Superior temporal gyrus (tissue), 1 donor: ENCODE results near the gene SLC9A7.
"Not testable (repeated sequence)": the region's sequence is repeated elsewhere in the genome, so short reads cannot be mapped to it uniquely, and the experiment has no call there.

Experiments
- DNase-seq: peaks from one replicate; pipeline ENCODE4 v3.0.0-alpha.2; 2016; ENCODE audit errors: extremely low spot score

Gene SLC9A7

DNA sequence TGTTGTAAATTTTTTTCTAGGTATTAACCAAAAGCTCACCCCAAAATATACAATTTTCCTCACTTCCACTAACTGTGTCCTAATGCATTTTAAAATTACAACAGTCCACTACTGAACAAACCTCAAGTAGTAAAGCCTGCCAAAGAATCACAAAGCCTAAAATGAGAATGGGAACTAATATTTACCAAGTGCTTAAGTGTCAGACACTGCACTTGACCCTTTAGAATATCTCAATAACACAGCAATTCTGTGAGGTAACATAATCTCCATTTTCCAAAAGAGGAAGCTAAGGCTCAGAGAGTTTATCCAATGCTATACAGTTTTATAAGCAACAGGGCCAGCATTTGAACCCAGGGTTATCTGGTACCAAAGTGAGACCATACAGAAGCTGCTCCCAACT lies 4.9 kb downstream of the SLC9A7 start:
- no peak for DNase-seq

DNA sequence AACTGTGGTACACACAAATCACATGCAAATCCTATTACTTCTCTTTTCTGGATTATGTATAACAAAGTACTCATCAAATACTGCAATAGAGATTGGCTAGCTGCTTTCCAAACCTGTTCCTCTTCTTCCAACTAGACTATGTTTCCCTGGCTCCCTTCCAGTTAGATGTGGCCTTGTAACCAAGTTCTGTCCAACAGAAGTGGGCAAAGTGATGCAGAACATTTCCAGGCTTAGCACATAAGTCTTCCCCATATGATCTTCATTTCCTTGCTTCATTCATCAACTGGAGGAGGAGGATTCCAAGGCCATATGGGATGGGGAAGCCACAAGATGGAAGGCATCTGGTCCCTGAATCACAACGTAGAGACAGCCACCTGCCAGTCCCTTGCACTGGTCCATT lies 8.0 kb downstream of the SLC9A7 start:
- no peak for DNase-seq

DNA sequence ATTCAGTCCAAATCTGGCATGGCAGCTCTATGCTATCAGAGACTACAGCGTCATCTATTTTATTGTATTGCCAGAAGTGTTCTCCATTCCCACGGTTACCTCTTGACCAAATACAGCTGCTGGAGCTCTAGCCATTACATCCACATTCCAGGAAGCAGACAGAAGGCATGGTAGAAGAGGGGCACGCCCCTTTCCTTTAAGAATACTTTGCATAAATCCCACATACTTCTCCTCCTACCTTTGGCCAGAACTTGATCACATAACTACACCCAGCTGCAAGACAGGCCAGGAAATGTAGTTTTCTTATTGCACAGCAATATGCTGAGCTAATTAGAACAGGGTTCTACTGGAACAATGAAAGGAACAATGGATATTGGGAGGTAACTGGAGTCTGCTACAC lies 14.9 kb downstream of the SLC9A7 start:
- DNase-seq, result no peak

DNA sequence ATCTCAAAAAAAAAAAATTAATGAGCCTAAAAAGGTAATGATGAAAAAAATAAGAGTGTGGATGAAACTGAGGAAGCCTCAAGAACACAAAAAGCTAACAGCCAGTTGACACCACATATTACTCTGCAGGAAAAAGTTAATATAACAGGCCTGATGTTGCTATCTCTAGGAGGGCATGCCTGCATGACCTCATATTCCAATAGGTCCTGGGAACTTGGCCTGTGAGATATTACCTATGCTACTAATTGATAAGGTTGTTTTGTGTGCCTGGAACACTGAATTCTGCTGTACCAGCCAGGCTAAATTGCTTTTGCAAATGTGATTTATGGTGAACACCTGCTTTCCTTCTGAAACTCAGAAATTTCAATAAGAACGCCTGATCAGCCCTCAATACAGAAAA lies 15.9 kb downstream of the SLC9A7 start:
- DNase-seq, result no peak

DNA sequence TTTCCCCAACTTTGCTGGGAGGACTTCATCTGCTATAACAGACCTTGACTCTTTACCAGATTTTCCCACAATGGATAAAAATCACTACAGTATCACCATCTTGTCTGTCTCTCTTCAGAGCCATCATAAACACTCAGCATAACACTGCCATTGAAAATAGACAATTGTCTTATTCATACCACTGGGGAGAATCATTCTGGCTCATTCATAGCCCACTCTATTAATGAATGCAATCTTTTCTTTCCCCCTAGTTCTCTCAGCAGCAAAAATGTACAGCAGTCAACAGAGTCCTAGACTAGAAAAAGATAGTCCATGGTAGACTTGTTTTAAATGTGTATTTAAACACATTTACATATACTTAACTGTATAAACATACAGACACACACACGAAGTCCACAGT lies 19.2 kb downstream of the SLC9A7 start:
- peak; percentile 11 for DNase-seq

DNA sequence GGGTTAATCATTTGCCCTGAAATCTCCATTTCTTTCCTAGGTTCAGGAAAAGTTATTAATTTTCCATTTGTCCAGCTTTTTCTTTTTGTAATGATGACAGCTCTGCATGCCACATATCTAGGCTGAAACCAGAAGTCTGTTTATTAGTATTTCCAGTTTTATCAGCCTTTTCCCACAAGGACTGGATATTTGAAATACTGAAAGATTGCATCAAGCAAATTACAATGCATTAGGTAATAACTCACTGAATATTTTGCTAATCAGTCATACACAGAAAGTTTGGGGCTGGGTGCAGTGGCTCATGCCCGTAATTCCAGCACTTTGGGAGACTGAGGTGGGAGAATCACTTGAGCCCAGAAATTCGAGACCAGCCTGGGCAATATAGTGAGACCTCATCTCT lies 21.5 kb downstream of the SLC9A7 start:
- DNase-seq, result no peak

DNA sequence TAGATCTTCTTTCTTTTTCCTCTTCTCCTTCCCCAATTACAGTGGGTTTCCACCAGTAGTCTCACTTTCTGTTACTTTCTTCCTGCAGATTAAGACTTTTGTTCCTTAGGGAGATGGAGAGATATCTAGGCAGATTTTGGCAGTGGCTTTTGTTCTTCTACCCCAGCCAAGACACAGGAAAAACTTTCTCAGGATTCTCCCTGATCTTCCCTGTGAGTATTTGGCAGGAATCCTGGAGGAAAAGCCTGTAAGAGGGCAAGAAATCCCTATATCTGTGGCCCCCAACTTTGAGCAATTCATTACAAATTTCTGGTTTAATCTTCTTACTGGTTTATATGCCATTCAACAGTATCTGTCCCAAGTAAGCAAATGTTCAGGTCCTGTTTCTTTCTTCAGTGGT lies 21.9 kb downstream of the SLC9A7 start:
- no peak for DNase-seq

DNA sequence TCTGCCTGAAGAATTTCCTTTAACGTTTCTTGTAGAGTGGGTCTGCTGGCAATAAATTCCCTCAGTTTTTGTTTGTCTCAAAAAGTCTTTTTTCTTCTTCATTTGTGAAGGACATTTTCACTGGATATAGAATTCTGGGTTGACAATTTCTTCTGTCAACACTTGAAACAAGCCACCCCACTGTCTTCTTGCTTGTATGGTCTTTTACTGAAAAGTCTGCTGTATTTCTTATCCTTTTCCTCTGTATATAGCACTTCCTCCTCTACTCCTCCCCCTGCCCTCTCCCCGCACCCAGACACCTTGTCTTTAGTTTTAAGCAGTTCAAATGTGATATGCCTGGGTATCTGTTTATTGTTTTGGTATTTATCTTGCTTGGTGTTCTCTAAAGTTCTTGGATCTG lies 23.3 kb downstream of the SLC9A7 start:
- no peak for DNase-seq

DNA sequence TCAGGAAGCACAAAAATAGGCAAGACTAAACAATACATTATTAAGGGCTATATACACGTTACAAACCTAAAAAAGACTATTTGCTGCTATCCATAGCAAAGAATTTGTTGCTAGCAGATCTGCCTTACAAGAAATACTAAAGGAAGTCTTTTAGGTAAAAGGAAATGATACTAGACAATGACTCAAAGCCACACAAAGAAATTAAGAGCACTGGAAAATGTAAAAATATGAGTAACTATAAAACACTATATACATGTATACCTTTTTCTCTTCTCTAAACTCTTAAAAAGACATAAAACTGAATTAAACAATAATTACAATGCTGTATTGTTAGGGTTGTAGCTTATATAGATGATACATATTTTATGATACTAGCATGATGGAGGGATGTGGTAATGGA lies 25.7 kb downstream of the SLC9A7 start:
- DNase-seq, result no peak

DNA sequence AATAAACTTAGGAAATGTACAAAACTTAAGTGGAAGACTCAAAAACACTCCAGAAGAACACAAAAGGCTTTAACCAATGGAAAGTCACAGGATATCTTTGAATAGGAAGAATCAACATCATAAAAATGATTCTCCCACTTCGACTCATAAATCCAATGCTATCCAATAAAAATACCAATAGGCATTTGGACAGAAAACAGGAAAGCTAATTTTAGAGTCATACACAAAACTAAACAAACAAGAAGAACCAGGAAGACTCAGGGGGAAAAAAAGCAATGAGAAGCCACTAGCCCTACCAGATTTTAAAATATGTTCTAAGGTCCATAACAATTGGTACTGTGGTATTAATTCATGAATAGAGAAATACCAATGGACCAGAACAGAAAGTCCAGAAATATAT lies 28.2 kb downstream of the SLC9A7 start:
- DNase-seq, result no peak

DNA sequence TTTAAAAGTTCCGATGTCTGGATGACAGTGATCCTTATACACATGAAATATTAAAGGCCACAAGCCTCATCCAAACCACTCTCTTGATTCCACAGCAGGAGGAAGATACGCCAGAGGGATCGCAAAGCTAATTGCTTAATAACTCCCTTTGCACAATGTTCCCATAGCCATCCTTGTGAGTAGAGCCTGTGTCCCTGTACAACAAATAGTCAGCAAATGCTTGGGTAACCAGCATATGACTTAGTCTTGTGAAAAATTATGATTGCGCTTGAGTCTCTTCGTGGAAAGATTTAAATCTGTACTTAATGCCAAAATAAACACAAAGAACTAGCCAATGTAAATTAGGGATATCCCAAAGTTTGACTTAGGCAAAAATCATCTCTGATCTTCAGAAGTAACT lies 31.5 kb downstream of the SLC9A7 start:
- no peak for DNase-seq

DNA sequence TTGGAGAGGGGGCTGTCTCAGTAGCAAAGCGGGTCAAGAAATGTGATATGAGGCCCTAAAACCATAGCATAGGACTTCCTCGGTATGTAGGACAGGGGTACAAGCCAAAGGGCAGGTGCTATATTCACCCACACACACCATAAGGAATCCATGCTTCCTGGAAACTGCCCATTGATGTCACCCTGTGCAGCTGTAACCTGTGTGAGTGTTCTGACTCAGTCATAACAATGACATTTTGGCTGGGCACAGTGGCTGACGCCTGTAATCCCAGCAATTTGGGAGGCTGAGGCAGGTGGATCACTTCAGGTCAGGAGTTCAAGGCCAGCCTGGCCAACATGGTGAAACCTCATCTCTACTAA lies 35.4 kb downstream of the SLC9A7 start:
- DNase-seq, result not testable (repeated sequence)

DNA sequence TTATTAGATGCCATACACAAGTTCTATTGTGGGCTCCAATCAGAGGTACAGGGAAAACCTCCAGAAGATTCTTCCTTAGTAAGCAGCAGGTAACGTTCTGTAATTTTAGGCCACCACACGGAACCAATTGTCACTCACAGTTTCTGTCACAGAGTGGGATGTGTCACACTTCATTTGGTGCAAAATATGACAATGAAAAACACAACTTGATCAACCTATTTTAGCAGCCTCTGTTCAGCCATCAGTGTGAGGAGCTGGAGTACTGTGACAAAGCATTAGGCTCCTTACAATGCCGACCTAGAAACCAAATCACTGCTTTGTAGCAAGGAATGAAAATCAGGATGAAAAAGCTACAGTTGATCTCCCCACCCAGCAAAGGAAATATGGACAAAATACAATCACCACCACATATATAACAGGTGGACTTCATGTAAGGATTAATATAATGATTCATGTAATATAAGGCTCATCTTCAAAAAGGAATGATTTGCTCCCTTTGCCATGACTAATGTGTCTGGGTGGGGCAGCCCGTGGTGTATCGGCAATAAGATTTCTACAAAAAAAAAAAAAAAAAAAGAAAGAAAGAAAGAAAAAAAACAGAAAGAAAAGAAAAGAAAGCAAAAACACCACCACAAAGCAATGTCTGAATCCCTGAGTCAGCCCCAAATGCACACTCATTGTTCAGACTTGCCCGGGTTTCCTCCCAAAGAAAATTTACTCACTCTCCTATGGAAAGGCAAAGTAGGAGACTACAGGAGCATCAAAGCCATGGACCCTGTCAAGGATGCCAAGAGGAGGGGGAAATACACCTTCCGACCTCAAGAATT lies 36.0 kb downstream of the SLC9A7 start:
- no peak for DNase-seq

DNA sequence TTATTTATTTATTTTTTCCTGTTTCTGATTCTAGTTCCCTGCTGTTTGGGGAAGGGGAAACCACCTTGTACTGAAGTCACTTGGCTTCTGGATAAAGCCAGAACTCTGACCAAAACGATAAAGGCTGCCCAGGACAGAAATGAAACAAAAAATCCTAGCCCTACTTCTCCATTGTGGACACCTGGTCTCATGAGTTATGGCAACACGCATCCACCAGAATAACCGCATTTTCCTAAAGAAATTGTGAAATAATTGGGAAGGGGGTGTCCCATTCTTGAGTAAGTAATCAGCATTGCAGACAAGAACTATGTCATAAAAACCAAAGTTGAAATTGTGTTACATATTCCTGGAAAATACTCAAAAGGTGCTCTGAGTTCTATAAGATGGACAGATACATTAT lies 42.1 kb downstream of the SLC9A7 start:
- no peak for DNase-seq

DNA sequence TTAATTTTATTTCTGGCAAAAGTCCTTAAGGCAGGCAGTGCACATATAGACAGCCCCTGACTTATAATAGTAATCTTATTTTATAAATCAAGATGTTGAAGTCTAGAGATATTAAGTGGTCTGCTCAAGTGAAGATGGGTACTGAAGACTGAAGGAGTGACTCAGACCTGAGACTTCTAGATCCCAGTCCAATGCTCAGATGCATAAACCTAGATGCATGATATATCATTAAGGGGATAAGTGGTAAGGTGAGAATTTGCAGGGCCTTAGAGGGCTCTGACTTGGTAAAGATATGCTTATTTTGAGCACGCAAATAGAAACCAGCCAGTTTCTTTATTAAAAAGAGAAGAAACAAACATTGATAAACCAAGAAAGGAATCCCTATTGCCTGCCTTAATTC lies 42.9 kb downstream of the SLC9A7 start:
- DNase-seq, result no peak

DNA sequence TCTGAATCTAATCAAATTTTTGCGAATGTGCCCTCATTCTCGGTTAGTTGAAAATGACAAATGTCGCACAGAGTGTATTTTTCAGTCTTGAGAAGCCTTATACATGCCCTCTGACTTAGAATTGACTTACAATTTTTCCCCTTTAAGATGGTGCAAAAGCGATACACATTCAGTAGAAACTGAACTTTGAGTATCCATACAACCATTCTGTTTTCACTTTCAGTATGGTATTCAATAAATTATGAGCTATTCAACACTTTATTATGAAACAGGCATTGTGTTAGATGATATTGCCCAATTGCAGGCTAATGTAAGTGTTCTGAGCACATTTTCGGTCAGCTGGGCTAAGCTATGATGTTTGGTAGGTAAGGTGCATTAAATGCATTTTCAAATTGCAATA lies 43.4 kb downstream of the SLC9A7 start:
- no peak for DNase-seq

DNA sequence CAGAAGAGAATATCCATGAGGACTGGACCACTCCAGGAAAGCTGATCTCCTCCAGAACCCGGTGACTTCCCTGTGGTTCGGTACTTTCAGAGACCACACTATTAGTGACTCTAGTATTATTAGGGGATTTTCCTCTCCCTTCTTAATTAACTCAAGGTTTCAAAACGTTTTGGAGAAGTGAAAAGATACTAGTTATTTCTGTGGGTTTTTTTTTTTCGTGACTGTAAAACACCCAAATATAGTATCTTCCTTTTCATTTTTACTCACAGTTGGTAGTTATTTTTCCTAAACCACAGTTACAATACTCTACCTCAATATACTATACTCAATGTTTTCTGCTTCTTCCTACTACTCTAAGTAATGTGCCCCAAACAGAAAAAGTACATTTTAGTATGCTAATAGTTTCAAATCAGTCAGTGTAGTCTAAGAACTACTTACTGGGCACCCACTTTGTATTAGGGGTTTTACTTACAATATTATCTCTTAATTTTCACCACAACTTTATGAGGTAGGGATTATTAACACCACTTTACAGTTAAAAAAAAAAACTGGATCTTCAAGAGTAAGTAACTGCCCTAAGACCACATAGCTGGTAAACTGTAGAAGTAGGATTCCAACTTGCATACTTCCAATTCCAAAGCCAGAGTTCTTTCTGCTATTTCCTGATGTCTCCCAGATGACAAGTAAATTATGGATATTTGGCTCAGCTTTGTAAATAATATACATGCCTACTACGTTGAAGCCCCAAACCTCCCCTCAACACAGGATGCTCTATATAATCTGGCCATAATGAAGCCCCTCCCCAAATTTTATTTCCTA lies 45.0 kb downstream of the SLC9A7 start:
- DNase-seq, result no peak

DNA sequence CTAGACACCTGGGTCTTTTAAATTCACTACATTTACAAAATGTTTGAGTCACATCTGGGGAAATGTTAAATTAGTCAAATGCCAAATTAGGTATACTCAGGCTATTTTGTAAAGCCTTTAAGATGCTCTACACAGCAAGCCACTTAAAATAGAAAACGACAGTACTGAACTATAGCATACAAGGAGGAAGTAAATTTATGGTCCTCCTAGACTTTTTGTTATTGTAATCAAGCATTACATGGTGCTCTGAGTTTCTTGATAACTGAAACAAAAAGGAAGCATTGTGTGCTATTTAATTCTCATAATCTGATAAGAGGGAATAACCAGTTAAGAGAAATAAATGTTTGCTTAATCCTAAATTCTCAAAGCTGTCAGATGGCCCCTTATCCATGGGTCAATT lies 46.2 kb downstream of the SLC9A7 start:
- DNase-seq, result no peak

DNA sequence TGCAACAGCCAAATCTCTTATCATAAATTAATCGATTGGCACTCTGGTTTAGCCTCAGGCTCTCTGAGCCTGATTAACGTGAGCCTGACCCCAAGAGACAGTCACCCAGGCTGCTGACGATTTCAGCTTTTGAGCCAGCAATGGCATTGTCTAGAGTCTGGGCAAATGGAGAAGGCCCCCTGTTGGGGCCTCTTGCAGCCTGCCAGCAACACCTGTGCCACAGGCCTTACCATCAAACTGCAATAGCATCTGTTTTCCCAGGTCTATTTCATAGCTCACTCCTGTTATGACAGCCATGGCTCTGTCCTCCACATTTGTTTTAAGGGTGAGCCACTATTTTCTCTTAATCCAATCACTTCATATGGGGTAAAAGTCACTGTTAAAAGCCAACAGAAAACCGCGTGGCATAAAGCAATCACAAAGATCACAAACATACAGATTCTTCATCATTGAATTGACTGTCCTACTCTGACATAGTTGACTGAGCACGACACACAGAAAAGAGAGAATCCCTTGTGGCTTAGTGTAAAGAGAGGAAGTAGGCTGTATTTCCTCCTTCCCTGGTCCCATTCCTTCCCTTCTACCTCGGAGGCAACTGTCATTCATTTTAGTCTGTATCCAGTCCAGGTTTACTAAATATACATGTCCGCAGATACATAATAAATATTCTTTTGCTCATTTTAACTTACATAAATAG lies 47.8 kb downstream of the SLC9A7 start:
- no peak for DNase-seq

DNA sequence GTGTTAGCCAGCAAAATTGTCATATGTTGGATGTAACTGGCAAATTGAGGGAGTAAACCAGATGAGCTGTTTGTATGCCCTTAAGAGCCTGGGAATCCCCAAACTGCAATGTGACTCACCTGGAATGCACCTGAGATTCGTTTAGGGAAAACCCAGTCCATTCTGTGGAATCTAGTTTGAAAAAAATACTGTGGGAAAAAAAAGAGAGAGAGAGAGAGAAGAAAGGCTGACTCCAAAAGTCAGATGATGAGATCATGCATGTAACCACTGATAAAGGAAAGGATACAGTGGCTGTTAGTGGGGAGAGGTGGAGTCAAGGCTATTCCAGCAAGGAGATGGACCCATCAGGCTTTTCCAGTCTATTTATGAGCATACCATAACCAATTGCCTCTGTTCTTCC lies 48.5 kb downstream of the SLC9A7 start:
- no peak for DNase-seq

DNA sequence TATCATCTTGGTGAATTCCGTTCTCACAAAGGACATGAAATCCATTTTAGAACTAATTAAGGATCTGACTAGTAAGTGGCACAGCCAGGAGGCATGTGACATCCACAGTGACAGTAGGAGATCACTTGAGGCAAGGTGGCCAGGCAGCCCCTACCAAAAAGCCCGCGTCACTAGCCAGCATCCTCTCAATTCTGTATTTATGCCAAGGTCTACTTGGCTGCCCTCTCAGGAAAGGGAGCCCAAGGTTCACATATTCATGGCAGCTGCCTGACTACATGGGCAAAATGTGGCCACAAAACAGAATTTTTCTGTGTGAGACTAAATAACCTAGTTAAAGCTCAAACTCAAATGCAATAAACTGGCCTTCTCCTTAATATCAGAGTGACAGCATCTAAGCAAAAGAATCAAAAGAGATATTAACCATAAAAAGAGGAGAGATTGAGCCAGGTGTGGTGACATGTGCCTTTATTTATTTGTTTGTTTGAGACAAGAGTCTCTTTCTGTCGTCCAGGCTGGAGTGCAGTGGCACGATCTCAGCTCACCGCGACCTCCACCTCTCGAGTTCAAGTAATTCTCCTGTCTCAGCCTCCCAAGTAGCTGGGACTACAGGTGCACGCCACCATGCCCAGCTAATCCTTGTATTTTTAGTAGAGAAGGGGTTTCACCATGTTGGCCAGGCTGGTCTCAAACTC lies 51.5 kb downstream of the SLC9A7 start:
- DNase-seq, result no peak

DNA sequence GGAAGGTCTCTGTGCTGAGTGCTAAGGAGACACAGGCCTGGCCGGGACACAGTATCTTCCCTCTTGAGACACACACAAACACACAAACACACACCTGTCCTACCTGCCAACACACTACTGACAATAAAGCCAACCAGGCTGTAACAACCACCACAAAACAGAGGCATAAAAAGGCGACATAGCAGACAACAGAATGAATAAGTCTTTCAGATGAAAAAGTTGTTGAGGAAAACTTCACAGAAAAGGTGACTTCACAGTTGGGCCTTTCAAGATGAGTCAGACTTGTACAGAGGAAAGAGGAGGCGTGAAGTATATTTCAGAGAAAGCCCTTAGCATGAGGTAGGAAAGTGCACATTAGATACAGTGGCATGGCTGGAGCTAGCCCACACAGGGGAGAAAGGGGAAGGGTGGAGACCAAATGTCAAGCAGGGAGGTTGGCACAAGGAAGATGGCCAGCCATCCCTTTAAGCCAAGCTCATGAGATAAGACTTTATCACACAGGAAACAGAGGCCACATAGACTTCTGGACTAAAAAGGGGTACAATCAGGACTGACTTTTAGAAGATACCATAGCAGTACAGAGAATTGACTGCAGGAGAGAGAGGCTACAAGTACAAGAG lies 54.0 kb downstream of the SLC9A7 start:
- DNase-seq, result no peak
